GM18507 (cell line): Measurements from ENCODE around the gene GLIS2.

Source experiments
- DNase-seq: peaks from one replicate; pipeline ENCODE4 v3.0.0; 2011; ENCODE audit warnings: low read depth; ENCODE audit not compliant: insufficient read length; ENCODE audit errors: extremely low spot score
- FAIRE-seq: peaks from 2 replicates; lab custom pipeline; 2011; peaks lifted over from hg19 to GRCh38; lab: Jason Lieb, UNC

The GLIS2 gene

GRCh38 chr16:4375717-4376116, 59.9 kb downstream of the GLIS2 start:
- FAIRE-seq = no peak
- no peak for DNase-seq

- DNase-seq (no peak), FAIRE-seq (no peak)
Measured at GRCh38 chr16:4376126-4376892, 60.4 kb downstream of the GLIS2 start.

GRCh38 chr16:4376893-4377572, 61.2 kb downstream of the GLIS2 start:
- FAIRE-seq = no peak
- DNase-seq = no peak

GRCh38 chr16:4377573-4378154, 61.8 kb downstream of the GLIS2 start:
- no peak for FAIRE-seq
- no peak for DNase-seq

- DNase-seq (no peak), FAIRE-seq (no peak)
Measured at GRCh38 chr16:4378161-4378666, 62.3 kb downstream of the GLIS2 start.

GRCh38 chr16:4378999-4379690, 63.3 kb downstream of the GLIS2 start:
- no peak for FAIRE-seq
- DNase-seq = no peak

GRCh38 chr16:4380119-4381063, 64.5 kb downstream of the GLIS2 start:
- FAIRE-seq = no peak
- DNase-seq = no peak

GRCh38 chr16:4381072-4381934, 65.4 kb downstream of the GLIS2 start:
- DNase-seq (no peak), FAIRE-seq (no peak)

GRCh38 chr16:4381935-4382794, 66.3 kb downstream of the GLIS2 start:
- FAIRE-seq = no peak
- DNase-seq = no peak

GRCh38 chr16:4382795-4383357, 67.0 kb downstream of the GLIS2 start:
- DNase-seq (no peak), FAIRE-seq (no peak)

GRCh38 chr16:4383591-4384444, 68.0 kb downstream of the GLIS2 start:
- FAIRE-seq (no peak), DNase-seq (no peak)

- DNase-seq = no peak
- no peak for FAIRE-seq
Measured at GRCh38 chr16:4384509-4384942, 68.7 kb downstream of the GLIS2 start.

- DNase-seq = no peak
- no peak for FAIRE-seq
Measured at GRCh38 chr16:4385066-4385788, 69.4 kb downstream of the GLIS2 start.

- DNase-seq (no peak), FAIRE-seq (no peak)
Measured at GRCh38 chr16:4385789-4386450, 70.1 kb downstream of the GLIS2 start.

- no peak for FAIRE-seq
- no peak for DNase-seq
Measured at GRCh38 chr16:4386451-4386805, 70.6 kb downstream of the GLIS2 start.
